Panc1 (cell line): ENCODE data around the gene BNC1. TPM values are rescaled to one million over a fixed set of nuclear protein-coding genes. Genes with fewer than 3 reads are reported as not detected.

Experiments used
- ATAC-seq: fragments of 200-7000 bp; cut with Tn5 transposase; 2 replicates; pipeline ENCODE4 v1.9.1; 2020; ENCODE audit warnings: mild to moderate bottlenecking, moderate library complexity
- BruUV-seq: library from RNA; stranded (reverse); fragments of 400-500 nt; replicated peaks from 2 replicates; lab custom pipeline; 2021; lab: Mats Ljungman, UMichigan
- CTCF ChIA-PET: fragments of 300-600 bp; sonication (Branson Sonifier 250); formaldehyde crosslinking; loops from one replicate; lab custom pipeline; 2022; ENCODE audit warnings: antibody characterized with exemption; lab: Charles Lee
- POLR2A ChIA-PET: fragments of 300-600 bp; sonication (Branson Sonifier 250); formaldehyde crosslinking; loops from one replicate; lab custom pipeline; 2022; ENCODE audit warnings: antibody characterized with exemption; lab: Charles Lee
- DNase-seq: peaks from one replicate; pipeline ENCODE4 v3.0.0-alpha.2; 2010; ENCODE audit warnings: low read depth, low spot score
- H3K27ac ChIP-seq: 2 replicates; pipeline ENCODE4 v1.5.1; 2011; ENCODE audit warnings: mild to moderate bottlenecking, low read length, inconsistent platforms
- H3K27me3 ChIP-seq: fragments of 200-500 bp; sonication (Bioruptor generic); 2 replicates; pipeline ENCODE4 v1.6.0; 2014; ENCODE audit warnings: low read length, inconsistent platforms; ENCODE audit not compliant: control insufficient read depth, insufficient read depth
- H3K36me3 ChIP-seq: fragments of 200-500 bp; sonication (Bioruptor generic); 2 replicates; pipeline ENCODE4 v1.5.1; 2014; ENCODE audit warnings: inconsistent platforms, mild to moderate bottlenecking, low read length, moderate library complexity; ENCODE audit not compliant: control insufficient read depth, insufficient read depth
- H3K4me1 ChIP-seq: 2 replicates; pipeline ENCODE4 v1.5.1; 2011; ENCODE audit warnings: inconsistent platforms, mild to moderate bottlenecking, low read length, moderate library complexity; ENCODE audit not compliant: control insufficient read depth, insufficient read depth
- H3K4me3 ChIP-seq, 2 experiments: 2 replicates each; pipeline ENCODE4 v1.5.1; 2011 to 2012; ENCODE audit warnings: low read depth in 2 of 2, low read length in 2 of 2, mild to moderate bottlenecking in 2 of 2, inconsistent platforms in 1 of 2, moderate library complexity in 1 of 2
- H3K9me3 ChIP-seq: fragments of 200-500 bp; sonication (Bioruptor generic); 2 replicates; pipeline ENCODE4 v1.5.1; 2014; ENCODE audit warnings: low read depth, mild to moderate bottlenecking, inconsistent platforms, low read length, moderate library complexity; ENCODE audit not compliant: control insufficient read depth, insufficient read depth
- POLR2AphosphoS5 ChIP-seq: IDR thresholded peaks from 2 replicates; pipeline ENCODE4 v1.6.1; 2012; ENCODE audit warnings: mild to moderate bottlenecking, low read depth, low read length, moderate library complexity
- REST ChIP-seq, 2 experiments: IDR thresholded peaks; 2 replicates each; pipeline ENCODE4 v1.6.1; 2011 to 2012; ENCODE audit warnings: low read depth in 2 of 2, control low read depth in 1 of 2, low read length in 1 of 2, mild to moderate bottlenecking in 1 of 2, moderate library complexity in 1 of 2; ENCODE audit not compliant: insufficient read depth in 1 of 2
- SIN3A ChIP-seq: IDR thresholded peaks from 2 replicates; pipeline ENCODE4 v1.6.1; 2012; ENCODE audit warnings: low read depth, mild to moderate bottlenecking, low read length, moderate library complexity, borderline replicate concordance; ENCODE audit not compliant: insufficient read depth
- TCF7L2 ChIP-seq: IDR thresholded peaks from 2 replicates; pipeline ENCODE4 v1.6.1; 2011; ENCODE audit warnings: mild to moderate bottlenecking, low read depth, low read length, inconsistent platforms
- in situ Hi-C: cut with HindIII; loops from 2 replicates; pipeline ENCODE4 v1.10.0; 2016; ENCODE audit warnings: low sequenced_read_pairs, low pct_unique_long_range_greater_than_20kb
- intact Hi-C: fragments of 100-400 bp; cut with micrococcal nuclease; formaldehyde crosslinking; loops from one replicate; pipeline ENCODE4 v1.10.0; 2022; ENCODE audit not compliant: unreplicated experiment
- total RNA-seq: library from RNA; stranded (reverse); gene quantifications from one replicate; pipeline ENCODE4 v1.2.1, GENCODE V29; 2021; ENCODE audit not compliant: unreplicated experiment
- TF ChIP-seq, protein P1 (sequence below): fragments of 450-650 bp; IDR thresholded peaks from 2 replicates; pipeline ENCODE4 v1.5.1; 2017; ENCODE audit warnings: mild to moderate bottlenecking

Gene BNC1
- total RNA-seq, 1 experiment from 2014 or later = not detected

DNA sequence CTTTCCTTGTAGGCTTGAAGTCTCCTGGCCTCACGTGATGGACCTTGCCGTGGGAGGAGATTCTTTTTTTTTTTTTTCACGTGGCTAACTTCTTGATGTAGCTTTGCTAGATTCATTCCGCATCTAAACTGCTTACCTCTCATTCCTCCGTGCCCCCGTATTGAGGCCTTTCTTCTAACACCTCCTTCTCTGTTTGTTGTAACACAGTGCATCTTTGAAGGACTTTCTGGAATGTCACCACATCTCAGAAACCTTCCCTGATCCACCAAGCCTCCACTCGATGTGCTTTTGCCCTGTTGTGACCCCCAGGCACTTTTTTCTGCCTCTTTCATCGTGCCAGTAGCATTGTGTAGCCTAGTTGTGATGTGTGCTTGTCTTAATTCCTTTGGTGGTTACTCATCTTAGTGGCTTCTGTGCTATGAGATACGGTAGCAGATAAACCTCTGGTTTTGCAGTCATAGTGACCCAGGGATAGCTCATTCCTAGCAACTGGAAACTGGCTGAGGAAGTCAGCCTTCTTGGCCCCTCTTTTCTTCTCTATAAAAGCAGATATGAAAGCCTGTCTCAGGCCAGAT lies 1.6 kb upstream of the BNC1 start:
- H3K4me1 ChIP-seq = no peaks in the 10 kb centered on the region
- no peak overlapping the region for H3K27ac ChIP-seq
- TF ChIP-seq SIN3A (no peak), TCF7L2 (no peak), REST (IDR thresholded peaks at IDR 0.05; ENCODE audit: insufficient read depth in 1 of 2, low read depth in 2 of 2, low read length in 1 of 2) (no peak), POLR2AphosphoS5 (no peak)
- TF ChIP-seq, protein P1, sequence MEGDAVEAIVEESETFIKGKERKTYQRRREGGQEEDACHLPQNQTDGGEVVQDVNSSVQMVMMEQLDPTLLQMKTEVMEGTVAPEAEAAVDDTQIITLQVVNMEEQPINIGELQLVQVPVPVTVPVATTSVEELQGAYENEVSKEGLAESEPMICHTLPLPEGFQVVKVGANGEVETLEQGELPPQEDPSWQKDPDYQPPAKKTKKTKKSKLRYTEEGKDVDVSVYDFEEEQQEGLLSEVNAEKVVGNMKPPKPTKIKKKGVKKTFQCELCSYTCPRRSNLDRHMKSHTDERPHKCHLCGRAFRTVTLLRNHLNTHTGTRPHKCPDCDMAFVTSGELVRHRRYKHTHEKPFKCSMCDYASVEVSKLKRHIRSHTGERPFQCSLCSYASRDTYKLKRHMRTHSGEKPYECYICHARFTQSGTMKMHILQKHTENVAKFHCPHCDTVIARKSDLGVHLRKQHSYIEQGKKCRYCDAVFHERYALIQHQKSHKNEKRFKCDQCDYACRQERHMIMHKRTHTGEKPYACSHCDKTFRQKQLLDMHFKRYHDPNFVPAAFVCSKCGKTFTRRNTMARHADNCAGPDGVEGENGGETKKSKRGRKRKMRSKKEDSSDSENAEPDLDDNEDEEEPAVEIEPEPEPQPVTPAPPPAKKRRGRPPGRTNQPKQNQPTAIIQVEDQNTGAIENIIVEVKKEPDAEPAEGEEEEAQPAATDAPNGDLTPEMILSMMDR = no peak
- H3K27me3 ChIP-seq = no peaks in the 10 kb centered on the region
- ChIA-PET CTCF (no interaction called here), POLR2A (no interaction called here)
- BruUV-seq = no TSS peak
- no peaks in the 10 kb centered on the region for H3K9me3 ChIP-seq
- H3K4me3 ChIP-seq = no peak overlapping the region
- no peaks in the 10 kb centered on the region for H3K36me3 ChIP-seq
- ATAC-seq (0 out of 2 replicates have a peak, but pooled peaks have one; percentile 30), DNase-seq (no peak)
- intact Hi-C loops (no loop called here), in situ Hi-C loops (no loop called here)

DNA sequence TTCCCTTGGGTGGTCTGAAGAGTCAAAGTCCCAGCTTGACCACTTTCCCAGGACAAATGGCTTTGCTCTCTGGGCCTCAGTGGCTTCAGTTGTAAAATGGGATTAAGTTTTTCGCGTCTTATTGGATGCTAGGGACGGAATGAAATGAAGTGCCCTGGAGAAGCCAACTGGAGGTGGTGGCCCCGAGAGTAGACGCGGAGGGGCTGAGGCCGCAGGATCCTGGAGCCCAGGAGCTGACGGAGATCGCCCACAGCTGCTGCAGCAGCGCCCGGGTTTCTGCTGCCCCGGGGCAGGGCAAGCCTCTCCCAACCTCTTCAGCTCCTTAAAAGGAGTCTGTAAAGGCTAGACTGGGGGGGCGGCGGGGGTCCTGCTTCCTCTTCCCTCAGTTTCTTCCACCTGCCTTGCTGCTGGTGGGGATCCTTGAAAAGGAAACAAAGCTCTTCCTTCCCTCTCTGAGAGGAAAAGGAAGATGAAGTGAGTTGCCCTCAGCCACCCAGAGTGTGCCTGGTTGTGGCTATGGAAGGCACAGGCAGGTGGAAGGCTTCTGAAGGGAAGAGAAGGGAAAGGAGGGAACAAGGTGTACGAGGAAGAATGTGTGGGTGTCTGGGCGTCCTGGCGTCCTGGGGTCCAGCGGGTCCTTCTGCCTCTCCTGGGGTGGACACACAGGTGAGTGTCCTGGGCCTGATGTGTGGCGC lies 967 bp upstream of the BNC1 start:
- BruUV-seq = no TSS peak
- Histone ChIP-seq H3K4me1 (no peaks in the 10 kb centered on the region), H3K27me3 (no peaks in the 10 kb centered on the region), H3K36me3 (no peaks in the 10 kb centered on the region), H3K9me3 (no peaks in the 10 kb centered on the region), H3K27ac (no peak overlapping the region), H3K4me3 (no peak overlapping the region)
- ChIA-PET POLR2A (no interaction called here), CTCF (no interaction called here)
- DNase-seq (no peak), ATAC-seq (no peak)
- TF ChIP-seq REST (IDR thresholded peaks at IDR 0.05; ENCODE audit: insufficient read depth in 1 of 2, low read depth in 2 of 2, low read length in 1 of 2) (no peak), TCF7L2 (no peak), POLR2AphosphoS5 (no peak), SIN3A (no peak)
- TF ChIP-seq, protein P1 = no peak
- in situ Hi-C loops = no loop called here
- intact Hi-C loops = no loop called here
